BE2C (cell line): ENCODE data around the gene DAB2IP.
"Not testable (repeated sequence)": the region's sequence is repeated elsewhere in the genome, so short reads cannot be mapped to it uniquely, and the experiment has no call there.

ENCODE experiments used
- DNase-seq: peaks from one replicate; pipeline ENCODE4 v3.0.0-alpha.2; 2020
- H3K27me3 ChIP-seq: fragments of 250-450 bp; sonication (Bioruptor Pico); 2 replicates; pipeline ENCODE4 v1.5.1; 2020; ENCODE audit warnings: mild to moderate bottlenecking
- H3K36me3 ChIP-seq: fragments of 250-450 bp; sonication (Bioruptor Pico); 2 replicates; pipeline ENCODE4 v1.5.1; 2020; ENCODE audit warnings: mild to moderate bottlenecking
- H3K4me1 ChIP-seq: fragments of 250-450 bp; sonication (Bioruptor Pico); 2 replicates; pipeline ENCODE4 v1.5.1; 2020
- H3K4me3 ChIP-seq: 2 replicates; pipeline ENCODE4 v1.5.1; 2011; ENCODE audit warnings: low read depth, low read length
- H3K9me3 ChIP-seq: fragments of 250-450 bp; sonication (Bioruptor Pico); 2 replicates; pipeline ENCODE4 v1.5.1; 2020
- TF ChIP-seq, protein P1 (sequence below): IDR thresholded peaks from 2 replicates; pipeline ENCODE4 v1.5.1; 2012; ENCODE audit warnings: mild to moderate bottlenecking, low read depth, low read length

The DAB2IP gene

DNA sequence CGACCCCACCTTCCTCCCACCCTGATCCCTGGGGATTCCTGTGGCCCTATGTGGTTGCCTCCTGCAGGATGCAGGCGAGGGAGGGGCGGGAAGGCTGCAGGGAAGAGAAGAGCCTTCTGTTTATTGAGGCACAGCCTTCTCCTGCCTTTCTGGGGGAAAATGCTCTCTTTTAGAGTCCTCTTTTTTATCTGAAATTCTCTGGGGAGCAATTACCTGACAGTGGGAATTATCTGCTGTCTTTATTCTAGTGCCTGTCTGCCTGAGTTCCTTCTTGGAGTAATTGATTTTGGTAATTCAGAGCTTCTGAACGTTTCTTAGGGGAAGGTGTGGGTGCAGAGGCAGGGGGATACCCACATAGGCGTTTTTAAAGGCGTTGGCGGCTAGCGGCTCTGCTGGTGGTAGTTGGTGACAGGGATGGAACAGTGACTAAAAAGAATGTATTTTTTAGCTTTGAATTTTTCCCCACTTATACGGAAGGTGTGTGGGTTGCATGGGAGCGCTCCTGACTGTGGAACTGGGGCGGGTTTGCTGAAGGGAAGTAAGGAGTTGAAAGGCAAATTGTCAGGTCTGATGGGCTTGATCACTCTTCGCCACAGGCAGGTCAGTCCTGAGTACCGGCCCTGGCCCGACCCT is 35.2 kb upstream of the DAB2IP start:
- TF ChIP-seq, protein P1, sequence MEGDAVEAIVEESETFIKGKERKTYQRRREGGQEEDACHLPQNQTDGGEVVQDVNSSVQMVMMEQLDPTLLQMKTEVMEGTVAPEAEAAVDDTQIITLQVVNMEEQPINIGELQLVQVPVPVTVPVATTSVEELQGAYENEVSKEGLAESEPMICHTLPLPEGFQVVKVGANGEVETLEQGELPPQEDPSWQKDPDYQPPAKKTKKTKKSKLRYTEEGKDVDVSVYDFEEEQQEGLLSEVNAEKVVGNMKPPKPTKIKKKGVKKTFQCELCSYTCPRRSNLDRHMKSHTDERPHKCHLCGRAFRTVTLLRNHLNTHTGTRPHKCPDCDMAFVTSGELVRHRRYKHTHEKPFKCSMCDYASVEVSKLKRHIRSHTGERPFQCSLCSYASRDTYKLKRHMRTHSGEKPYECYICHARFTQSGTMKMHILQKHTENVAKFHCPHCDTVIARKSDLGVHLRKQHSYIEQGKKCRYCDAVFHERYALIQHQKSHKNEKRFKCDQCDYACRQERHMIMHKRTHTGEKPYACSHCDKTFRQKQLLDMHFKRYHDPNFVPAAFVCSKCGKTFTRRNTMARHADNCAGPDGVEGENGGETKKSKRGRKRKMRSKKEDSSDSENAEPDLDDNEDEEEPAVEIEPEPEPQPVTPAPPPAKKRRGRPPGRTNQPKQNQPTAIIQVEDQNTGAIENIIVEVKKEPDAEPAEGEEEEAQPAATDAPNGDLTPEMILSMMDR, result no peak
- no peaks in the 10 kb centered on the region for H3K9me3 ChIP-seq
- no peak overlapping the region for H3K4me3 ChIP-seq
- no peaks in the 10 kb centered on the region for H3K27me3 ChIP-seq
- DNase-seq, result no peak
- peaks cover 12% of the 10 kb centered on the region for H3K4me1 ChIP-seq
- H3K36me3 ChIP-seq, result no peaks in the 10 kb centered on the region

DNA sequence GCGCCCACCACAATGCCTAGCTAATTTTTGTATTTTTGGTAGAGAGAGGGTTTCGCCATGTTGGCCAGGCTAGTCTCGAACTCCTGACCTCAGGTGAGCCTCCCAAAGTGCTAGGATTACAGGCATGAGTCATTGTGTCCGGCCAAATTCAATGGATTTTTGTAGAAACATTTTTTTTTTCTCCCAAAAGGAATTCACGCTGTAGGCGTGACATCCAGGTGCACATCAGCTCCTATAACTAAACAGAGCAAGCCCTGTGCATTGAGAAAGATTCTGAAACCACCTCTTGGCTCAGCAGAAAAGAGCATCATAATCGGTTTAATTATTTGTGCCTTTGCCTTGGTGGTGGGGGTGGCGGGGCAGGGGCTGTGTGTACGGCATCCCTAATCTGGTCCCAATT is 32.9 kb upstream of the DAB2IP start:
- TF ChIP-seq, protein P1, result no peak
- H3K9me3 ChIP-seq, result no peaks in the 10 kb centered on the region
- no peak for DNase-seq
- peaks cover under 1% of the 10 kb centered on the region for H3K4me1 ChIP-seq
- no peaks in the 10 kb centered on the region for H3K36me3 ChIP-seq
- no peaks in the 10 kb centered on the region for H3K27me3 ChIP-seq
- H3K4me3 ChIP-seq, result no peak overlapping the region

DNA sequence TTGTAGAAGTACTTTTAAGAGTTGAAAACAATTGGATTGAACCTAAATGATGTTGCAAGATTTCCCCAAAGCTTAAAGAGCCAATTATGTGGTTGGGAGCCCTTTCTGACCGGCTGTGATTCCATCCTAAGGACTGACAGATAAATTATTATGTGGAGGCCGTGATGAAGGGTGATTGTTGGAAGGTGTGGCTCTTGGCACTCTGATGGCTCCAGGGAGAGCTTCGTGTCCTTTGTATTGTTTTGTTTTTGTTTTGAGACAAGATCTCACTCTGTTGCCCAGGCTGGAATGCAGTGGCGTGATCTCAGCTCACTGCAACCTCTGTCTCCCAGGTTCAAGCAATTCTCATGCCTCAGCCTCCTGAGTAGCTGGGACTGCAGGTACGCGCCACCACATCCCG is 32.5 kb upstream of the DAB2IP start:
- H3K27me3 ChIP-seq, H3K4me3 ChIP-seq, H3K9me3 ChIP-seq, H3K4me1 ChIP-seq, DNase-seq, H3K36me3 ChIP-seq: not testable (repeated sequence)

DNA sequence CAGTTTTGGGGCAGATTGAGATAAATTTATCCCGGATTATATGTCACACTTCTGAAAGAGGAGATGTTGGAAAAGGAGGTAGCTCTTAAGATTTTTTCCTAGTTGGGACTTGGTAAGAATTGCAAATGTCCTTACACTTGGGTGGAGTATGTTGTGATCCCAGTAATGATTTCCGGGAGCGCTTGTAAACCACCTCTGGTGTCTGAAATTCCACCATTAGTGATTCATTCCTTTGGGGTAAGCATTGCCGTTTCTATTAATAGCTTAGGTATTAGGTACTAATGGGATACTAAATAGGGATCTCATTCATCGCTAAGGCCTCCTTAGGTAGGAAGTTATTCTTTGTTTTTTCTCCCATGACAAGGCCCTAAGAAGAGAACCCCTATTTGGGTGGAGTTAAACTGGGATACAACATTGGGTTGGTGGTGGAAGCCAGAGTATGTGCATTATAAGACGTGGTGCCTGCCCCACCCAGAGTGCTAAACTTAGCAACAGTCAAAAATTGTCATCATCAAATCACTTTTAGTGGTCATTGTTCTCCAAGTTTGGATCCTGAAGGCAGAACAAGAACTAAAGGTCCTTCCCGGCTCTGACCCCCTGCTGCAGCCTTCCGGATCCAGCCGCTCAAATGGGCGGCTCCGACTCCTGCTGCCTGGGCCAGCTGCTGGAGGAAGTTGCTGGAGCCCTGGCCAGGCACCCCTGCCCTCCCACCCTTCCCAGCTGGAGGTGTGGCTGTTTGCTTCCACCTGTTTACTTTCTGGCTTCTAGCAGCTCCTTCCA is 31.7 kb upstream of the DAB2IP start:
- Histone ChIP-seq H3K4me1 (no peaks in the 10 kb centered on the region; the same call in 1 of the 2 replicates), H3K4me3 (no peak overlapping the region), H3K9me3 (no peaks in the 10 kb centered on the region), H3K27me3 (no peaks in the 10 kb centered on the region), H3K36me3 (no peaks in the 10 kb centered on the region)
- TF ChIP-seq, protein P1, result no peak
- DNase-seq, result no peak

DNA sequence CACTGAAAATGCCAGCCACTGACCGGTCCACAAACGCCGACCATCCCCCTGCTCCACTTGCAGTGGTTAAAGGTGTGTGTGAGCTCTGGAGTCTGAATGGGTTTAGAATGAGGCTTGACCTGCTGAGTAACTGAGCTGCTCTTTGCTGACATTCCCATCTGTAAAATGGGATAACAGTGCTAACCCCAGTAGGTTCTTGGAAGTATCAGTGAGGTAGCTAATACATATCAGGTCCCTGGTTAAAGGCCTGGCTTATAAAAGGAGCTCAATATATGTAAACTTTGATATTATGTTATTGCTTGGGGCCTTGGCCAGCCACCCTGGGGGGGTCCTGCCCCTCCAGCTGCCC is 31.1 kb upstream of the DAB2IP start:
- TF ChIP-seq, protein P1, result no peak
- Histone ChIP-seq H3K9me3 (no peaks in the 10 kb centered on the region), H3K36me3 (no peaks in the 10 kb centered on the region), H3K4me3 (no peak overlapping the region), H3K4me1 (no peaks in the 10 kb centered on the region; the same call in 1 of the 2 replicates), H3K27me3 (no peaks in the 10 kb centered on the region)
- no peak for DNase-seq

DNA sequence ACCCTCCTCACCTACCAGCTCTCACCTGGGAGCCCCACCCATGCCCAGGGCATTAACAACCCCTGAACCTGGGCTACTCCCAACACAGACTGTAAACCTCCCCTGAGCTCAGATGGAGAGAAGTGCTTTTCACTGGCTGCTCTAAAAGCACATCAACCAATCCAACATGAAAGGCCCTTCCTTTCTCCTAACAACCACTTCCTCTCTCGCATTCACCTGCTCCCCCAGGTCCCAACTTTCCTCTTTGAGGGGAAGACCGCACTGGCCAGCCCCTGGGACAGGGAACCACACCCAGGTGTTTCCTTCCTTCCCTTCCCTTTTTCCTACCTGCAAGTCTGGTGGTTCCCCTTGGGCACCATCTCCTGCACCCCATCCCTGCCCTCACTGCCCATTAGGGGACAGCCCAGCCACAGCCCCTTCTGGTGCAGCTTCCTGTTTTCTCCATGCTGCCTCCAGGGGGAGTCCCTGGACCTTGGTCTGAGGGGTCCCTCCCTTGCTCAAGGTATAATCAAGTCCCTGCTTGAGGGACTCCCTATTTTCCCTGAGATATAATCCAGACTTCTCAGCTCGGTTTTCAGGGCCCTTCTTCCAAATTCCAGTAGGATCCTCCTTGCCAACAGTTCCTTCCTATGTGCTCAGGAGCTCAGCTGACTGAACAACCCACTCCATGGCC is 30.5 kb upstream of the DAB2IP start:
- H3K36me3 ChIP-seq, result no peaks in the 10 kb centered on the region
- no peaks in the 10 kb centered on the region for H3K27me3 ChIP-seq
- H3K9me3 ChIP-seq, result no peaks in the 10 kb centered on the region
- no peaks in the 10 kb centered on the region; the same call in 1 of the 2 replicates for H3K4me1 ChIP-seq
- H3K4me3 ChIP-seq, result no peak overlapping the region
- TF ChIP-seq, protein P1, result peak; percentile 70
- peak; percentile 62 for DNase-seq
